GM12864 (cell line): ENCODE results near the gene ALS2CL.

ENCODE experiments used
- DNase-seq: peaks from one replicate; pipeline ENCODE4 v3.0.0-alpha.2; 2011; ENCODE audit warnings: low read depth
- H3K4me3 ChIP-seq: 2 replicates; pipeline ENCODE4 v1.5.1; 2011; ENCODE audit warnings: mild to moderate bottlenecking, low read depth, low read length, control low read depth
- CTCF ChIP-seq: IDR thresholded peaks from 2 replicates; pipeline ENCODE4 v1.5.1; 2011; ENCODE audit warnings: low read depth, mild to moderate bottlenecking, moderate library complexity, low read length, control low read depth, inconsistent platforms; ENCODE audit errors: missing control alignments

Gene ALS2CL

GRCh38 chr3:46715507-46716175 lies 22.2 kb upstream of the ALS2CL start:
- TF ChIP-seq CTCF: no peak
- DNase-seq: no peak
- H3K4me3 ChIP-seq: no peak overlapping the region

DNA sequence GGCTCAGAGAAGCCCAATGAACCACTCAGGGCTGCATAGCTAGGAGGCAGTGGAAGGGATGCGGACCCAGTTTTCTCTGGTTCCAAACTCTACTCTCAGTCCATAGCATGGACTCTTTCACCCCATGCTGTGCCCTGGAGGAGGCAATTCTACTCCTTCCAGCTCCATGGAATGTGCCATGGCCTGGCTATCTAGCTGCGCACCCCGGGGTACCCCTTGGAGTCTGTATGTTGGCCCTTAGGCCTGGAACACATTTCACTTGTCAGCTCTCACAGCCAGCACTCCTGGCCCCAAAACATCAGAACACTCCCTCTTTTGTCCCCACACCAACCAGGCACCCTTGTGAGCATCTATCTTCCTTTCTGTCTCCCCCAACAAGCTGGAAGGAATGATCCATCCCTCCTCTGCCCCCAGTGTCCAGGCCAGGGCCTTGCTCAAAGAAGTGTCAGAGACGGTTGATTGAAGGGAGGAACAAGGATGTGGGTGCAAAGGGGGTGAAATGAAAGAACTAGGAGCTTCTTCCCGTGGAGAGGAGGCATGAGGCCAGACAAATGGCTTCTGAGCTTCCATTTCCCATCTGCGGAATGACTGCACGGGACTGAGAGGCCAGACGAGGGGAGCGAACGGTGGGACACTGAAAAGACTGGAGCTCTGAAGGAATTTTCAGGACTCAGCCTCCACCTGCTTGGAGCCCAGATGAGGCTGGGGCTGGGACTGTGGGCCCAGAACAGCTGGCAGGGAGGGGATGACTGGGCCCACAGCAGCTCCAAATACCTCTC lies 21.4 kb upstream of the ALS2CL start:
- no peak for TF ChIP-seq CTCF
- no peak for DNase-seq
- no peak overlapping the region for H3K4me3 ChIP-seq

DNA sequence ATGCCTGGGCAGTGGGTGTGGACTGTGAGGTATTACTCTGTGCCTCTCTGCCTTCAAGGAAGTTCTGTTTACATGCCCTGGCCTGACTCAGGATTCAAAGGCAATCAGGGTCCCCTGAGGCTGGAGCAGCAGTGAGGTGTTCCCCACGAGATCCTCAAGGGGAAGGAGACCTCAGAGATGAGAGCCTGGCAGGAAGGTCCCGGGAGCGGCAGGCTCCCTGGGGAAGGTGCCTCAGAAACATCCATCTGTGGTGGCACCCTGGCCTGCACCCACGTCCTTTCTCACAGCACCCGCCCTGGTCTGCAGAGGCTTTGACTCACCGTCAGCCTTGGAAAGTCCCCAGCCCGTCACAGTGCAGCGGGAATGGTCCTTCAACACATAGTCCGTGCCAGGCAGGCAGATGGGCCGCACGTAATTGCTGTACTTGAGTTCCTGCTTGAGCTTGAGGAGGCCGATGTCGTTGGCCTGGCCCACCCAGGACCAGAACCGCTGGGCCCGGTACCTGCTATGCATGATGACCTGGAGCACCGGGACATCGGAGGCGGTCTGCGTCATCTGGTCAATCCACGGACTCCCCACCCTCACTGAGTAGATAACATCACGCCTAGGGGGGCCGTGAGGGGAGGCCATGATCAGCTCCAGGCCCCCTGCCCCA lies 20.5 kb upstream of the ALS2CL start:
- no peak overlapping the region for H3K4me3 ChIP-seq
- DNase-seq: peak; percentile 40
- TF ChIP-seq CTCF: no peak

- H3K4me3 ChIP-seq: no peak overlapping the region
- TF ChIP-seq CTCF: no peak
- DNase-seq: no peak
Observed at GRCh38 chr3:46713050-46713897, 19.8 kb upstream of the ALS2CL start.

GRCh38 chr3:46712191-46713049 lies 18.9 kb upstream of the ALS2CL start:
- DNase-seq: no peak
- H3K4me3 ChIP-seq: no peak overlapping the region
- no peak for TF ChIP-seq CTCF

DNA sequence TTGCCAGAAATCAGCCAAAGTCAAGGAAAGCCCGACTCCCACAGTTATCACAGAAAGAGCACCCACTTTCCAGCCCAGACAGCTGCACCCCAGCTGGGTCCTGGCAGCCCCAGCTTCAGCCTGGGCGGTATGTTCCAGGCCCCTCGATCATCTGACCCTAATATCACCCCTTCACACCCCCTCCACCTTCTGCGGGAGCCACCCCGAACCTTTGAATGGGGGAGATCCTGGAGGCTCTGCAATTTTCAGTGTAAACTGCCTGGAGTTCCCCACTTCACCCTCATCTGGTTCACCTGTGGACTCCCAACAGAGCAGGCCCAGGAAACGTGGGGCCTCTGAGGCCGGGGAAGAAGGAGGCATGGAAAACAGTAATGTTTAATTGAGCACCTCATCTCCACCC lies 18.3 kb upstream of the ALS2CL start:
- no peak for DNase-seq
- no peak for TF ChIP-seq CTCF
- H3K4me3 ChIP-seq: no peak overlapping the region
